Activated gamma-delta T cell treated with Interleukin-2 at 50 U/mL for 16 hours (primary cell): Measurements from ENCODE around the gene NF1.
"Not testable (repeated sequence)": the region's sequence is repeated elsewhere in the genome, so short reads cannot be mapped to it uniquely, and the experiment has no call there.

Experiments used
- DNase-seq: peaks from one replicate; pipeline ENCODE4 v3.0.0-alpha.2; 2020

NF1 gene

GRCh38 chr17:31211352-31212012 lies 116.7 kb downstream of the NF1 start:
- DNase-seq: no peak

- no peak for DNase-seq
Measured at GRCh38 chr17:31216031-31216751, 121.4 kb downstream of the NF1 start.

DNA sequence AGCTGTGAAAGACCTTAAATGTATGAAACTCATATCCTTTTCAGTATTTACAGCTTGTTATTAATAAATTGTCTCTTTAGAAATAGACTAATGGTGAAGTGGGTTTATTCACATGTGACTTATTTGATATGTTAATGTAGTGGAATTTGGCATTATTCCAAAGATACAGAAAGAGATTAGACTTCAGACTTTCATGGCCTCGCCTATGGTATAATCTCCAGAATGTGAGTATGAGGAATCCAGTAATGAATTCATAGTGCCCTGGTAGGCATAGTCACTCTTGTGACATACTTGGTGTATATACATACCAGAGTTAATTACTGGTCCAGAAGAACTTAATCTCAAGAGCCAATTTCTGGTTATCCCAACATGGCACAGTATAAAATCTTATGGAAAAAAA lies 129.6 kb downstream of the NF1 start:
- DNase-seq: no peak

DNA sequence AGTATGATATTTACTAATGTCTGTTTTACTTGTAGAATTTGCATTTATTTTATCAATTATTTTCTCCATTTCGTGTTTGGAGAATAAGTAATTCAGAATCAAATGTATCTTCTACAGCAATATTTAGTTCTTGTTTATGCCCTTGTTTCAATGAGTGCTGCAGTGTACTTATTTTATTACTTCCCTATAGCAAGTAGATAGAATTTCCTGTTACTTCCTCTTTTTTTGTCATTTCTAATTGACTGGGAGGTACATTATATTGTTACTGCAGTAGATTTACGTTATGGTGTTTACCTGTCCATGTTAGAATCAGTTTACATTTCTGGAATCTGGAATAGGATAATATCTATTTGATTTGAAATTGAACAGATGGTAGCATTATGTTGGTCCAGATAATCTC lies 131.1 kb downstream of the NF1 start:
- DNase-seq: no peak

DNA sequence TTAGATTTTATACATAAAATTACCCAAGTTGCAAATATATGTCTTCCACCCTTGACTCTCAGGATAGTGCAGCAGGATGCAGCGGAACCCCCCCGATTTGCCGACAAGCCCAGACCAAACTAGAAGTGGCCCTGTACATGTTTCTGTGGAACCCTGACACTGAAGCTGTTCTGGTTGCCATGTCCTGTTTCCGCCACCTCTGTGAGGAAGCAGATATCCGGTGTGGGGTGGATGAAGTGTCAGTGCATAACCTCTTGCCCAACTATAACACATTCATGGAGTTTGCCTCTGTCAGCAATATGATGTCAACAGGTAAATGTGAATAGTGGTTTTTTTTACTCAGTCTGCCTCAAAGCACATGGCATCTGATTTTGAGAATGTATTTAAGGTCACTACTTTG lies 131.6 kb downstream of the NF1 start:
- DNase-seq: no peak

DNA sequence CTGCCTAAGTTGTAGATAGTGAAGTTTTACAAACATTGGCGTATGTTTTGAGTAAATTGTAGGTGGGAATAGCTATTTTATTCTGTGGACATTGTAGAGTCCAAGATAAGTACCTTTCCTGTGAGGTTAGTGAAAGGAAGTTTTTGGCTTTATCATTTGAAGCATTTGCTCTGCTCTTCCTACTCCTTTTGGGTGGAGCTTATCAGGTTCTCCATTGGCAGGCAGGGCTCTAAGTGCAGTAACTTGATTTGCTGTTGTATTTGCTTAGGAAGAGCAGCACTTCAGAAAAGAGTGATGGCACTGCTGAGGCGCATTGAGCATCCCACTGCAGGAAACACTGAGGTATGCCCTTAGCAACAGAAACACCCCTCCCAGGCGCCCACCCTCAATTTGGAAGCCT lies 132.2 kb downstream of the NF1 start:
- no peak for DNase-seq

DNA sequence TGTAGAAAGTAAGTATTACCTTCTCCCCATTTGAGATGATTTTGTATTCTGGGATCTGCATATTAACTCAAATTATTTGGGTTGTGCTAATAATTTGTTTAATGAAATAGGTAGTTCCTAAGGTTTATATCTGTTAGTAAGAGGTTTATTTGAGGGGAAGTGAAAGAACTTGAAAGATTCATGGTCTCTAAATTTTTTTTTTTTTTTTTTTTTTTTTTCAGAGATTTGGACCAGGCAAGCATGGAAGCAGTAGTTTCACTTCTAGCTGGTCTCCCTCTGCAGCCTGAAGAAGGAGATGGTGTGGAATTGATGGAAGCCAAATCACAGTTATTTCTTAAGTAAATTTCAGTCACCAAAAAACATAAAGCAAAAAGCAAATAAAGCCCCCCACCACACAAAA lies 137.1 kb downstream of the NF1 start:
- no peak for DNase-seq

DNA sequence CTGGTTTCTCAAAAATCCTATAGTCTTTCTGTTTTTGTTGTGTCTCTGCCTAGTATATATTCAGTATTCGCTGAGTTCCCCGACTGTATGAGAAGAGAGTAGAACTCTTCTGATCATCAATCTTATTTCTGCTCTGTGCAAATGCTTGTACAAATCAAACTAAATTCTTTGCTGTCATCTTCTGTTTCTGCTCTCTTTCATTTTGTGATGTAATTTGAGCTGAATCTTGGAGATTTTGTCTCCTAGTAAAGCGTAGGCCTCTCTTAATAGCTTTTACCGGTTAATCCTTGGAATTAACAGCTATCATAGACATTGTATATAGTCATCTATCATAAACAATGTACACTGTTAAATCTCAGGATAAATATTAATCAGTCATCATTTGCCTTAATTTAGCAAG lies 140.3 kb downstream of the NF1 start:
- no peak for DNase-seq

DNA sequence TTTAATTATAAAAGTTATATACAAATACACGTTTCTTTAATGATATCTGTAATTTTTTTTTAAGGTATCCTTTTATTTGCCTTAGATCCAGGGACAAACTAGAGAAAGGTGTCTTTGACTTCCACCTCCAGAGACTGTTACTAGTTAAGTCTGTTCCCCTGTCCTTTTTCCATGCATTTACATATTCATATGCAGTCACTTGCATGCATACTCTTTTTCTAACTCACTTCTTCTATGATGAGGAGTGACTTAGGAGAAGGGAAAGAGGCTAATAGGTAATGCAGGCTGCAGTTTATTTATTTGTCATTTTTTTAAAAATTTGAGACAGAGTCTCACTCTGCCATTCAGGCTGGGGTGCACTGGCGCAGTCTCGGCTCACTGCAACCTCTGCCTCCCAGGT lies 141.4 kb downstream of the NF1 start:
- no peak for DNase-seq

- no peak for DNase-seq
Measured at GRCh38 chr17:31236712-31237111, 141.9 kb downstream of the NF1 start.

GRCh38 chr17:31241116-31241515 lies 146.3 kb downstream of the NF1 start:
- DNase-seq: no peak

DNA sequence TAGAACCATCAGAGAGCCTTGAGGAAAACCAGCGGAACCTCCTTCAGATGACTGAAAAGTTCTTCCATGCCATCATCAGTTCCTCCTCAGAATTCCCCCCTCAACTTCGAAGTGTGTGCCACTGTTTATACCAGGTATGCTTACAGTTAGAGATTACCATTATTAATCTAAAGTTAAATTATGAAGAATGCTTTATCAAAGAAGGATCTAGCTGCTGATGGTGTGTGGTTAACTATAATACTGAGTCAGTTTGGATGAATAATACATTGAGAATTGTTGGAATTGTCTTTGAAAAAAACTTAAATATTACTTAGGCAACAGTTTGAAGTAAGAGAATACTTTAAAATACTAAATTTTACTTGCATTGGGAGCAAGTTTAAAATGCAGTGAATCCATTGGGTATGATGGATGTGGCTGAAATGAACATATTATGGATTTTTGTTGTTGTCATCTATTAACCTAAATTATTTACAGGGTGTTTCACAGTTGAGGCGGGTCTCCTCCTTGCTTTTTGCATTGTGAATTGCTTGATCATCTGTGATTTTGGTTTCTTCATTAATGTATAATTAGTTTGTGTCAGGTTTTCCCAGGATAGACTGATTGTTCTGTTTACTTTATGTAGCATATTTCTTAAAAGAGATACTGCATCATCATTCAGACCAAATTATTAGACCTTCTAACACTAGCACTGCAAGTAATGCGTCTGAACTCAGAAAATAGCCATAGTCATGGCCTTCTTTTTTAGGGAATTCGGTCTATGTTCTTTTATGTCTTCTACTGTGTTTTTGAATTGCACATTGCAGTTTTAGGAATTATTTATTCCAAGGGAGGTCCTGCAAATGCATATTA lies 154.4 kb downstream of the NF1 start:
- DNase-seq: no peak

- no peak for DNase-seq
Measured at GRCh38 chr17:31249835-31250141, 155.0 kb downstream of the NF1 start.

DNA sequence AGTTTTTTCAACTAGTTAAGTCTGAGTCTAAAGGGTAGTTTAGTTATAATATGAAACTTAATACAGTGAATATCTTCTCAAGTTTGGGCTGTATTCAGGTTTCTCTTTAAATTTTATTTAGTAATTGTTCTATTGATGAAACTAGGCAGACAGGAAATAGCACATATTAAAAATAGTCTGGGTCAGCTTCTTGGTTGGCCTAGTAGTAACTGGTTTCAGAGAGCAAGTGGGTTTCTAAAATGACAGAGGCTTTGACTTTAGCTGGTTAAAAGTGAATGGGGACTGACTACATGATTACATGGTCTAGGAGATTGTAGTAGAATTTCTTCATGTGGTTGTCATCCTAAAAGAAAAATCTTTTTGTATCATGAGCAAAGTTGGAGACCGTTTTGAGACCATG lies 155.5 kb downstream of the NF1 start:
- no peak for DNase-seq

DNA sequence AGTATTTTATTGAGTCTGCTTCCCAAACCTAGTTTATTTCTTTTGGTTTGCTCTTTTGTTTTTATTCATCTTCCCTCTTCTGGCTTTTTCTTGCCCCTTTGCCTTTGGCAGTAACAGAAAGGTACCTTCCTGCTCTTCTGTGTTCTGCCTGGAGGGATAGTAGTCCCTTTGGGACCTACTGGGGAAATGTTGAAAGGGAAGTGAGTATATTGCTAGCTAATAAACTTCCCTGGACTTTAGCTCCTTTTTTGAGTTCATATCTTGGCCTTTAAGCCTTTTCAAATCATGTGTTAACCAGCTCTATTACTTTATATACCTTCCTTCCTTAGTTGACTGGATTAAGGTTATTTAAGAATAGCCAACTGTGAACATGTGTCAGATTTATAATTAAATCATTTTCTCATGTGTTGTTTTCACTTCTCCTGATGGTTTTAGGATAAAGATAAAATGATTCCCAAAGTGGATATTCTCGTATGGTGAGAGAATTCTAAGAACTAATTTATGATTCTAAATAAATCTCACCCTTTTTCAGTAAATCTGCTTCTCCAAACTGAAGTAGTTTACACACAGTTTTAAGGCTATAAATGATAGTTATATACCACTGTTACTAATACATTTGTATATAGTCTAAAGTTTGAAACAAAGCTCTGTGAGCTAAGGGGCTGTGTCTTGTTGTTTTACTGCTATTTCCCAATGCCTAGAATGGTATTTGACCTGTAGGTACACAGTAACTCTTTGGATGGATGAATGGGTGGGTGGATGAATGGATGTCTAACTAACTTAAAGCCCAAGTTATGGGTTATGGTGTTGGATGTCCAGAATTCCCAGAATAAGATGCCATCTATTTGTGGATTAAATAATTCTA lies 156.6 kb downstream of the NF1 start:
- DNase-seq: no peak

GRCh38 chr17:31251970-31252328 lies 157.2 kb downstream of the NF1 start:
- no peak for DNase-seq

DNA sequence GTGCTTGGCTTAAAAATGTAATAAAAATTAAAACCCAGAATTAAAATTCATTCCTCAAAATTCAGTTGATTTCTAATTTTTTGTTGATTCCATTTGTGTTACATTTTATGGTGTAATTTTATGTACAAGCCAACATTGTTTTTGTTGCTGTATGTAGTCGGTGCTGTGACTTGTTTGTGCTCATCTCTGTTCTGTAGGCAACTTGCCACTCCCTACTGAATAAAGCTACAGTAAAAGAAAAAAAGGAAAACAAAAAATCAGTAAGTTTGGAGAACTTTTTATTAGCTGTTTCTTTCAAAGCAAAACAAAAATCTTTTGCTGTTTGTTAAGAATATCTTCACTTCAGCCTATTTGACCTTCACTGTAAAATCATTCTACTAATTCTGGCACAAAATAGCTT lies 158.0 kb downstream of the NF1 start:
- DNase-seq: no peak

DNA sequence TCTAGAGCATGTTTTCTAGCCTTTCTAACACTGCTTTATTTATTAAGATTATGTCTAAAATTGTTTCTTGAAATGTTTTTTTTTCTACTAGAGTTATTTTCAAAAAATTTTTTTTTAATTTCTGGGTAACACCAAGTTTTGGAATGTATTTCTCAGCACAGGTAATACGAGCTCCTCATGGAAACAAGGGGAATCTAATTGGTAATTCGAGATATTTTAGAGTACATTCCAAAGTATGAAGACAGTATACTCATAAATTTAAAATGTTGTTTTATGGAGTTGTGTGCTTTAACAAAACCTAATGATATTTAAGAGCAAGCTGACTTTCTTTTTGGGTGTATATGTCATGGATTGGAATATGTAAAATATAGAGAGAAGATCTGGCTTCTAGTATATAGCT lies 159.9 kb downstream of the NF1 start:
- DNase-seq: no peak

DNA sequence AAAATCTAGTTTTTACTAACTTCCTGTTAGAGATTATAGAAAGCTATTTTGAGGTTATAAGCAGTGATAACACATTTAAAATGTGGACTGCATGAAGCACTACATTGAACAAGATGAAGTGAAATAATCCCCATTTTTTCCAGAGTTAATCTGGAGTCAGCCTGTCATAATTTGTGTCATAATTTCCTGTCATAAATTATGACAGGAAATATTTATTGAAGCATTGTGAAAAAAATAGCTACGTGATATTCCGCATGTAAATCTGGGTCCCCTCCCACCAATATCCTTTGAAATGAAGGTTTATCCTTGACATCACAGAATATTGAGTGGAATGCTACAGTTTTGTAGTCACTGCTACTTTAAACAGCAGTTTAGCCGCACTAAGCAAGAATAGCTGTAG lies 162.2 kb downstream of the NF1 start:
- no peak for DNase-seq

DNA sequence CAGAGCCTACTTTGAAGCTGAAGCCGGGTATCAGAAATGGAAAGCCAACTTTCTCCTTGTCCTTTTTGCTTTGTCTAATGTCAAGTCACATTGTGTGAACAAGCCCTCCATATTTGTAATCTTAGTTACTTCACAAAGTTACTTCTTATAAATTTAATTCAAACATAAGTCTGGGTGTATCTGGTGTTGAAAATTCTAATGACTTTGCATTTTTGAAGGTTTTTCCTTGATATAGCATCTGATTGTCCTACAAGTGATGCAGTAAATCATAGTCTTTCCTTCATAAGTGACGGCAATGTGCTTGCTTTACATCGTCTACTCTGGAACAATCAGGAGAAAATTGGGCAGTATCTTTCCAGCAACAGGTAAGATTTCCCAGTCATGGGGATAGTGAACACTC lies 165.4 kb downstream of the NF1 start:
- no peak for DNase-seq

DNA sequence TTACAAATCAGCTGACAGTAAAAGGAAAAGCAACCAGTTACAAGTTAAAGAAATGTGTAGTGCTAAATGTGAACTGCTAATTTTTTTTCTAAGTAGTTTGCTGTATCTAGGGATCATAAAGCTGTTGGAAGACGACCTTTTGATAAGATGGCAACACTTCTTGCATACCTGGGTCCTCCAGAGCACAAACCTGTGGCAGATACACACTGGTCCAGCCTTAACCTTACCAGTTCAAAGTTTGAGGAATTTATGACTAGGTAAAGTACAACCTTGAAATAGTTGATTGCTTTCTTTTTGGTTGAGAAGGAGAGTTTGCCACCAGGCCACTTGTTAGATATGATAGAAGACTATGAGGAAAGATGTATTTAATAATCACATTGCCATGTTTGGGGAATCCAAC lies 166.8 kb downstream of the NF1 start:
- no peak for DNase-seq

GRCh38 chr17:31262923-31263322 lies 168.1 kb downstream of the NF1 start:
- not testable (repeated sequence) for DNase-seq

DNA sequence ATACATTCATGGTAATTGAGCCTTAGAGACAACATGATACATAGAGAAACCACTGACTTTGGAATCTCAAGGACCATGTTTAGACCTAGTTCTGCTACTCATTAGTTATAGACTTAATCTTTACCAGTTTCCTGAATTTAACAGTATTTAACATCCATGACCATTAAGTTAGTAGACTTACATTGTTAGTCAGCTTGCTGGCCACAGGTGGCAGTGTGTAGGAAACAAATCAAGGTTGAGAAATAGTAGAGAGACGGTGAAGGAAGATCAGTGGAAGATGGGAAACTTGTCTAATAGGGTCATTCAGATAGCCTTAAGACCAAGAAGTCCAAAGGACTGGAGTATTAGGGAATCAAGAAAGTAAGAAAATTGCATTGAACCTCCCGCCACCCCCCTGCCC lies 171.3 kb downstream of the NF1 start:
- no peak for DNase-seq
